Measurements from ENCODE around the gene MPPED1.
A peak's percentile ranks its signal among the peaks of the same experiment; 100 is the strongest.

- TF ChIP-seq CTCF (IDR thresholded peaks at IDR 0.05; ENCODE audit: low read depth, low read length, missing input control): no peak
- peak; percentile 64 for TF ChIP-seq REST (IDR thresholded peaks at IDR 0.05)
- peak; percentile 55 to 63 for TF ChIP-seq RXRA (IDR thresholded peaks at IDR 0.05)
- peak; percentile 36 for TF ChIP-seq YY1 (IDR thresholded peaks at IDR 0.05)
- no peak for TF ChIP-seq ZBTB33 (IDR thresholded peaks at IDR 0.05)
- peak; percentile 89 for TF ChIP-seq SP1 (IDR thresholded peaks at IDR 0.05)
- TF ChIP-seq MAX (IDR thresholded peaks at IDR 0.05): no peak
- peak; percentile 91 for TF ChIP-seq ATF3 (IDR thresholded peaks at IDR 0.05)
- TF ChIP-seq GABPA (IDR thresholded peaks at IDR 0.05 in 1 of 2, conservative IDR thresholded peaks at IDR 0.05 in 1 of 2): no peak
- peak in 1 of 2 donors; percentile 15 for TF ChIP-seq JUND (IDR thresholded peaks at IDR 0.05)
Measured at GRCh38 chr22:43408009-43408408, 3.8 kb upstream of the MPPED1 start.

Data from liver (tissue), 3 donors.